A204.1 (cell line): Measurements from ENCODE around the gene ZBP1.

Experiments used
- FAIRE-seq: peaks from 2 replicates; lab custom pipeline; 2012; peaks lifted over from hg19 to GRCh38; lab: Jason Lieb, UNC

ZBP1 gene

GRCh38 chr20:57657535-57658446 is 37.6 kb upstream of the ZBP1 start:
- no peak for FAIRE-seq

GRCh38 chr20:57656821-57657534 is 36.8 kb upstream of the ZBP1 start:
- FAIRE-seq = no peak

DNA sequence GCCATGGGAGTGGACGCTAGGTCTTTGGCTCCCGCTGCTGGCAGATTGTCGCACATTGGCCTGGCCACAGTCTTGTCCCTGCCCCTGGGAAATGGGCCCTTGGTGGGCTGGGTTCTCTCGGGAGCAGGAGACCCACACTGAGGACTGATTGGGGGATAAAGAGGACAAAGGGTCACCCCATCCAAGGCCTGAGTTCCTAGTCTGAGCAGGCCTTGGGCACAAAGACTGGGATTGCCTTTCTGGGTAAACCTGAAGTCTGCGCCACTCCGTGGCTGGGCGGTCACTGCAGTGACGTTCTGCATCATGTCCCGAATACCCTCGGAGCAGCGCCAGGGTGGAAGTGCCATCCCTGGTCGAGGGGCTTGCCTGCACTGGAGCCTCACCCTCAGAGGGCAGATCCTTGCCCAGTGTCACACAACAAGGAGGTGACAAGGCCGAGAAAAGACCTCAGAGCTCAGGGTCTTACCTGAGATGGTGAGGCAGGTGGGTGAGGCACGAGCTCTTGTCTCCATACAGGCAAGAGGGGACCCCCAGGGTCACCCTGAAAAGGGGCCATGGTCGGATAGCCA is 36.1 kb upstream of the ZBP1 start:
- no peak for FAIRE-seq

GRCh38 chr20:57655809-57656155 is 35.6 kb upstream of the ZBP1 start:
- no peak for FAIRE-seq

DNA sequence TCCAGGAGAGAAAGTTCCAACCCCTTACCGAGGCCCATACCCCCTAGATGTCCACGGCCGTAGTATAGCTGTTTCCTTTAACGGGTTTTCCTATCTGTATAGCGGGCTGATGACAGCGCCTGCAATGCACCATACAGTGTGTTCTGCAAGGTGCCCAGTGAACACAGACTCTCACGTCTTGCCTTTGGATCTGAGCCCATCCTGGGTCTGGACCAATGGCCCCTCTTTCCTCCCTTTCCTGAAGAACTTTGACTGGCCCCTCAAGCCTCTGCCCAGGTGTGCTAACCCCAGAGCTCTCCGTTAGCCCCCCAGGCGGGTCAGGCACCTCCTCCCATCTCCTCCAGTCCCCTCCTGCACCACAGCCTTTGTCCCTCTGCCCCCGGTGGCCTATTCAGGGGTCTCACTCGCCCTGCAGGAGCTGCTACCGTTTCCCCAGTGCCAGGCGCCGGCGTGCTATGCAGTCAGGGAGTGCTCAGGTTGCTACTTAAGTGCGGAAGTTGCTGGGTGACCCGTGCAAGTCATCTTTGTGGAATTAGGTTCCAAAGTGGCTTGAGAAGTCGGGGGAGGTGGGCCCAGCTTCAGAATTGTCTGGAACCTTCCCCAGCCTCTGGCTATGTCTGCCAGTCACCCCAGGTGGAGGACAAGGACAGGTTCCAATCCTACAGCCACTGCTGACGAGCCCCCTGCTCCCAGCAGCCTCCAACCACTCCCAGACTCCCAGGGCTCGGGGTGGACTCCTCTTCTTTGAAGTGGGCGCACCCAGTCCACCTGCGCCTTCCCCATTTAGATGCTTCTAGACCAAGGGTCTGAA is 35.0 kb upstream of the ZBP1 start:
- FAIRE-seq = no peak

DNA sequence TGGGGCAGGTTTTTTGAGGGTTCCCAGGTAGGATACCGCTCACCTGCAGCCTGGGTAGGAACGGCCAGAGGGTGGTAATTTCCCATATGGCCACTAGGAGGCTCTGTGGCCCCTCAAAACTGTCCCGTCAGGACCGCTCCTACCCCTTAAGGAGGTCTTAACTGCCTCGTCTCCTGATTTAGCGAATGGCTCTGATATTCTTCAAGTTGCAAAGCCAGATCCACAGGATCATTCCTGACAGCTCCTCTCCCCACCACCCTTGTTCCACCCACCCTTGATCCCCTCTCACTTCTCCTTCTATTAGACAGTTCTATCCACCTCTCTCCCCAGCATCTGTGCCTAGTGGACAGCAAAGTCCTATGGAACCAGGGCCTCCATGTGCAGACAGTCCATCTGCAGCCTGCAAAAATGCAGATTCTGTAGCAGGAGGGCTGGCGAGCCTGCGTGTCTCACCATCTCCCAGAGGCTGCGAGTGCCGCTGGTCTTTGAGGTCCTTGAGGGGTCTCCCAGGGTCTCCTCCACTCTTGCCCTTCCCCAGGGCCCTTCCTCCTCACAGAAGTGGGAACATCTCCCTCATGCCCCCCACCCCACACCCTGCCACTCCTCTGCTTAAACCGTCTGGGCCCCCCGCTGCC is 34.3 kb upstream of the ZBP1 start:
- no peak for FAIRE-seq

DNA sequence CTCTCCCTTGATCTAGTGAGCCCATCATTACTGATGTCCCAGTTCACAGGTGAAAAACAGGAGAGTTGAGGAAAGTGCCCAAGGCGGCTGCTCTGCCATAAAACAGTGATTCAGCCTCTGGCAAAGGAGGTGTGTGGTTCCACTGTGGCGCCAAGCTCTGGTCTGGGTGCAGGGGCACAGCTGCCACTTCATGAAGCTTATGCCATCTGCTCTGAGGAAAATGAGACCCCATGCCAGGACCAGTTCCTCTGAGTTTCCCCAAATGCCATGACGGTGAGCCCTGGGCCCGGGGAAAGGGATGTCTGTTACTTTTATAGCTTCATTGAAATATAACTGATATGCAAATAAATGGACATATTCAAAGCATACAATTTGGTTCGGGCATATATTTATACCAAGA is 33.7 kb upstream of the ZBP1 start:
- no peak for FAIRE-seq

- FAIRE-seq = no peak
Measured at GRCh38 chr20:57653546-57653900, 33.3 kb upstream of the ZBP1 start.

GRCh38 chr20:57652606-57653545 is 32.6 kb upstream of the ZBP1 start:
- FAIRE-seq = no peak

- no peak for FAIRE-seq
Measured at GRCh38 chr20:57651881-57652605, 31.8 kb upstream of the ZBP1 start.

DNA sequence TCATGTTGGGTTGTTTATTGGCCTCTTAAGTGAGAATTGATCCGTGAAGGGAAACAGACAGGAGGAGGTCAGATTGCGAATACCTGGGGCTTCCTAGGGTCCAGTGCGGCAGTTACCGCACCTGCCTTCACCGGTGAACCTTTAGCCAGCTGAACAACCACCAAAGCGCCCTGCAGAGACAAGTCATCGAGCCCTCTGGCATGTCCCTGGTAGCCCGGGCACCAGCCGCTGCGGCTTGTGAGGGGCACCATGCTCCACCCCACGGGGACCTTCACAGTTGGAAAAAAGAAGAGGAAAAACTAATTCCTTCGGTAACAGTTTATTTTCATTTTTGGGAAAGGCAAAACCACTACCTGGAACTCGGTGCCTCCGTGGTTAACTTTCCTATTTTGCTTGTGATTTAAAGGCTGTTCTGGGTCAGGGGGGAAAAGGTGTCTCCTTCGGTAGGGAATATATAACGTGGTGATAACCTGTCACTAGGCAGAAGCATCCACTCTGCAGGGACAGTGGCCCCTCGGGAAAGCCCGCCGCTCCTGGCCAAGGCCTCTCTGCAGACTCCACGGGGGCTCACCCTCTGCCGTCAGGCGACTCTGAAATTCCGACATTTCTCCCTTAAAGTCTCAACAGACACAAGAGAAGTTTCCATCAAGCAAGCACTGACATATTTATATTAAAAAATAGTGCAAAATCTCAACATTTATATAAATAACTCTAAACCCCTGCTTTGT is 30.7 kb upstream of the ZBP1 start:
- FAIRE-seq = no peak

DNA sequence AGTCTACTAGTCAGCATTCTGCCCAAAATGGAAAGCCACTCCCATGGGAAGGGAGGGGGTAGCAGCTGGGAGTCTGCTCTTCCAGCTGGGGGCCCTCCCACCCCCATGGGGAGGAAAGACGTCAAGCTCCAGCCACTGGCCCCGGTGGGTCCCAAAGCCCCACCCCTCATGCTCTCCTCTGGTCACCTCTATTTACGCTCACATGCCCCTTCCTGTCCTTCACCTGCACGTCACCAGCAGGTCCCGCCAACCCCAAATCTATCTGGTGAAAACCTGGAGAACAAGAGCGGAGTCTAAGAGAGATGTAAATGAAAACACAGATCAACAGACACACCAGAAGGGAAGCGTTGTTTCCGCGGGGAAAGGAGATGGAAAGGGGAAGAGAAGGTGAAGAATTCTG is 30.0 kb upstream of the ZBP1 start:
- no peak for FAIRE-seq

DNA sequence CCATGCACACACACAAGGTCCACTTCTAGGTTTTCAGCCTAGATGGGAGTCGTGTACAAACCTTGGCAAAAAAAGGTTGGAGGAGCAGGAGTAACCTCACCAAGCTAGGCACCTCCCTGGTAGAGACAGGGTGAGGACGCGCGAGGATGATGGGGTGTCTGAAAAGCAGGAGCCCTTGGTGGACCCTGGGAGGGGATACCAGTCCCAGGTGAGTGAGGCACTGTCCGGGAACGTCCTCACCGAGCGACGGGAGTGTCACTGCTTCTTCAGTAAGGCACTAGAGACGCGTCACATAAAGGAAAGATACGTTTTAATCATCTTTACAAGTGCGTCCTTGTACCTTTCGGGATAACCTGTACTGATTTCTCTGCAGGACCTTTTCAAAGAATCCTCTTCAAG is 29.4 kb upstream of the ZBP1 start:
- no peak for FAIRE-seq

DNA sequence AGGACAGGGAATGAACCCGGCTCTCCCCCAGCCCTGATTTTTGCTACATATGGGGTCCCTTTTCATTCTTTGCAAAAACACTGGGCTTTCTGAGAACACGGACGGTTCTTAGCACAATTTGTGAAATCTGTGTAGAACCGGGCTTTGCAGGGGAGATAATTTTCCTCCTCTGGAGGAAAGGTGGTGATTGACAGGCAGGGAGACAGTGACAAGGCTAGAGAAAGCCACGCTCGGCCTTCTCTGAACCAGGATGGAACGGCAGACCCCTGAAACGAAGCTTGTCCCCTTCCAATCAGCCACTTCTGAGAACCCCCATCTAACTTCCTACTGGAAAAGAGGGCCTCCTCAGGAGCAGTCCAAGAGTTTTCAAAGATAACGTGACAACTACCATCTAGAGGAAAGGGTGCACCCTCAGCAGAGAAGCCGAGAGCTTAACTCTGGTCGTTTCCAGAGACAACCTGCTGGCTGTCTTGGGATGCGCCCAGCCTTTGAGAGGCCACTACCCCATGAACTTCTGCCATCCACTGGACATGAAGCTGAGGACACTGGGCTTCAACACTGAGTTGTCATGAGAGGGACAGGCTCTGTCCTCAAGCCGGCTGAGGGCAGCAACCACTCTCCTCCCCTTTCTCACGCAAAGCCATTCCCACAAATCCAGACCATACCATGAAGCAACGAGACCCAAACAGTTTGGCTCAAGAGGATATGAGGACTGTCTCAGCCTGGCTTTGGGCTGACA is 28.8 kb upstream of the ZBP1 start:
- no peak for FAIRE-seq

DNA sequence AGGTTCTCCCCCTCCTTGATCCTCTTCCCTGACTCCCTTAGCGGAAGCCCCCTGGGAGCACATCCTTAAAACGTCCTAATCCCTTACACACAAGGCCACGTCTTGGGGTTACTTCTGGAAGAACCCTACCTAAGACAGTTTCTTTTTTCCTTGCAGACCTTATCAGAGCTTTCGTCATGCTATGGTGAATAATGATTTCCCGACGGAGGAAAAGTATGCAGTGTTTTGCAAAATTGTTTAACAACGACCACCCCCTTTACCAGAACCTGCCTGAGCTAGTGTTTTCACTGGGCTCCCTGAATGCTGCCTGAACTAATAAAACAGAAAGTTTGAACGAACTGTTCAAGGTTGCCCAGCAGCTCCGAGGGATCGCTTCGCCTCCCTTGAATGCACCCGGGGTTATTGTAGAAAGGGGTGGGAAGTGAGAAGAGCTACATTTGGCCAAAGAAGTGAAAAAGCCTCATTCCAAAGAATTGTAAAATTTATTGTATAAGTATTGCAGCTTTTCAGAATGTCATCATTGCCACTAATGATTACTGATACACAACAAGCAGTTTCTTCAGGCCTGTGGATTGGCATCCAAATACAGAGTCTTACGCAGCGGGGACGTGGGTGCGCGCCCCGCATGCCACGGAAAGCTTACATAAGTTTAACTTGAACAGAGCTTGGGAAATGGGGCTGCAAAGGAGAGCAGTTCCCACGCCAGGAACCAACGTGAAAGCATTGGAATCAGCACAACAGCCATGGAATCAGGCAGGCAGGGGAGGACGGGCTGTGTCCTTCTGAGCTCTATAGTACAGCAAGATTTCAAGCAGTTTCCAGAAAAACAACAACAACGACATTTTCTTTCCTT is 27.9 kb upstream of the ZBP1 start:
- no peak for FAIRE-seq

DNA sequence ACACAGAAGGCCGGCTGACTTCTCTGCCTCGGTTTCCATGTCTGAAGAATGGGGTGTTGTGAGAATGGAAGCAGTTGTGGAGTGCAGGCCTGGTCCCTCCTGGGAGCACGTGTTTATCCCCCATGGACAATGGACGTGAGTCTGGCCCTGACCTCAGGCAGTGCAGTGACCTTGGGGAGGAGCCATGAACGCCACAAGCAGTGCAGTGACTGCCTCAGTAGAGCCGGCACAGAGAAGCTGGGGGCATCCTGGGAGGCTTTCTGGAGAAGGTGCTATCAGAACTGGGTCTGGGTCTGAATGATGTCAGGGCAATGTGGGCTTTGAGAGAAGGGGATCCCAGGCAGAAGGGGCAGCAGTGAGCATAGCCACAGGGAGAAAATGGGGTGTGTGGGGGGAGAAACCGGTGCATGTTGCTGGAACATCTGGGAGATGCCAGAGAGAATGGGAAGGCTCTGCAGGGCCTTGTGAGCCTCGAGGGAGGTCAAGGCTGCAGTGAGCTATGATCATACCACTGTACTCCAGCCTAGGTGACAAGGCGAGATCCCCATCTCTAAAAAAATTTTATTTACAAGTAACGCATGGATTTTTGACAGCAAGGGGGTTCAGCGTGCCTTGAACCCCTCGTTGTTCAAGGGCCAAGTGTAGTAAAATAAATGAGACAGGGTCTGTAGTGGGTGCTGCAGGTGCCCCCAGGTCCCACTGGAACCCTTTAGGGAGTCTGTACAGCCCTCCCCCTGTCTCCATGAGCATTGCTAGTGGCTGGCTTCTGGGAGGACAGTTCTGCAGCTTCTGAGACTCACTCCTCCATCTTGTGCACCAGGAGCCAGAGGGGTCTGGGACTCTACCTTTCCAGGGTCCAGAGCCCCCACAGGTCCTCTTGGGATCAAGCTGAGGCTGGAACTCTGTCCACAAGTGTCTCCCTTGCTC is 27.0 kb upstream of the ZBP1 start:
- FAIRE-seq = no peak

GRCh38 chr20:57638895-57639236 is 18.6 kb upstream of the ZBP1 start:
- FAIRE-seq = no peak
